Measurements from ENCODE around the gene NLGN1.

Gene NLGN1

DNA sequence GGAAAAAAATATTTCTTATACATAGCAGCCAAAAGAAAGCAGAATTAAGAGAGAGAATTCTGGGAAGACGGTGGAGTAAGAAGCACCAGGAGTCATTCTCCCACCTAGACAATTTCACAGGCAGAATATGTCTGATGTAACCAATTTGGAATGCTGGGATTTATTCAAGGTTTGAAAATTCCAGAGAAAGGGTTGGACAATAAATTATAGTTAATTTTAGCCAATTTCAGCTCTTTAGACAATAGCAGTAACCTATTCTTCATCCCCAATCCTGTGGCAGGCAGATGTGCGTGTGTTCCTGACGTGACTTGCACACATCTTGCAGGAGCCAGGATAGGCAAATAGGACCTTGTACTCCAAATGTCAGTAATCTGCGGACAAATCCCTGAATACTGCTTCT, 920.6 kb downstream of the NLGN1 start:
- no peak for DNase-seq

GRCh38 chr3:174321548-174321947, 924.0 kb downstream of the NLGN1 start:
- no peak for DNase-seq

- no peak for DNase-seq
Measured at GRCh38 chr3:174322789-174323188, 925.2 kb downstream of the NLGN1 start.

DNA sequence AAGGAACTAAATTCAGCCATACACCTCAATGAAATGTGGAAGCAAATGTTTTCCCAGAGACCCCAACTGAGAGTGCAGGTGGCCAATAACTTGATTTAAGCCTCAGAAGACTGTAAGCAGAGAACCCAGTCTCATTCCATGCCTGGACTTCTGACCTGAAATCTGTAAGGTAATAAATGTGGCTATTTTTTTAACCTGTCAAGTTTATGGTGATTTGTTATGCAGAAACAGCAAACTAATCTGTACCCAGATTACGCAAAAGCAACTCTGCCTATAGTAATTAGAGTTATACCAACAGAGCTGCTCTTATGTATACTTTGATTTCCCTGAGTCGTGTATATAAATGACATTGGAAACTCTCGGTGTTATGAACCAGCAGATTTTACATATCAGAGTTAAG, 927.6 kb downstream of the NLGN1 start:
- no peak for DNase-seq

DNA sequence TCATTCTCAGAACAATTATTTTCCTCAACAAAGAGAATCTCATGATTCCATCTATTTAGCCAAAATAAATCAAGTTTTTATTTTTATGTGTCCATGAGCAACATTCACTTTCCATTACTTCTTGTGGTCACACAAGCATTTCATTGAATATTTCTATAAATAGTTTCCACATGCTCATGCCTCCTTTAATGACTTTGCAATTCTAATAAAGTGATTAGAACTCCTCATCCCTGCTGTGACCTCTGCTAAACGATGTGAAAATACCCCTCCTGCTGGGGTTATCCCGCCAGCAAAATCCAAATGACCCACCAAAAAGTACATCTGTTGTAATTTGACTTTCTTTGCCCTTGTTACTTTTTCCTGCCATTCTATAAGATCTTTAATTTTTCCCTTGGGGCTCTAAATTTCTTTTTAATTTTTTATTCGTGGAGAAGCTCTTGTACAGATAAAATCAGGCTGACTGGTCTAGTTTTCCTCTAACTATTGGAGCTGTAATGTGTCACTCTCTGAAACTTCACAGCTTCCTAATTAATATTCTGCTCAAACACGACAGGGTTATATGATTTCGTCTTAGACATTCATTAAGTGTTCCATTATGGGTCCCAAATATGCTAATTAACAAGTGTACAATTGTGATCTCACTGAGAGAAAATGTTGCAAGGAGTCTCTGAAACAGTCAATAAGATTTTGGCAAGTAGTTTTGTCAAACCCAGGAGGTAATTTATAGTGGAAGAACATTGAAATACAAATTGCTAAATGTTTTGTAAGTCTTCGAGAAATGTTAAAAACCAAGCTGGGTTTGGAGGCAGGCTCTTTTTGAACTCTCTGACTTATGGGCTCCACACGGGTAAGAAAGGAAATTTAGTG, 928.5 kb downstream of the NLGN1 start:
- DNase-seq, result no peak

GRCh38 chr3:174329321-174329720, 931.8 kb downstream of the NLGN1 start:
- DNase-seq, result no peak

DNA sequence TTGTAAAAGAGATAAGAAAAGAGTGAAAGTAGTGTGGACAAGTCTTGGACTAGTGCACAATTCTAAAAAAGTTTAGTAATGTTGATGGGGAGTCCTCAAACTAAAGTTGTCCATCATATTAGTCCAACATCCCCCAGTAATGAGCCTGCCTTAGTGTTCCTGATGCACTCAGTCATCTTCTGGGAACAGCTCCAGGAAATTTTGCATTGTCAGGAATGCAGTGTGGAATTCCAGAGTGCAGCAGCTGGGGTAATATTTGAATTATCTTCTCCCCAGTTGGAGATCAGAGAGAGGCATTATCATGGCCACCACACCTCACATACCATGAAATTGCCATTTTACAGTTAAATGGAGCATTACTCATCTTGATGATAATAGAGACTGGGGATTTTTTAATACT, 932.8 kb downstream of the NLGN1 start:
- no peak for DNase-seq

DNA sequence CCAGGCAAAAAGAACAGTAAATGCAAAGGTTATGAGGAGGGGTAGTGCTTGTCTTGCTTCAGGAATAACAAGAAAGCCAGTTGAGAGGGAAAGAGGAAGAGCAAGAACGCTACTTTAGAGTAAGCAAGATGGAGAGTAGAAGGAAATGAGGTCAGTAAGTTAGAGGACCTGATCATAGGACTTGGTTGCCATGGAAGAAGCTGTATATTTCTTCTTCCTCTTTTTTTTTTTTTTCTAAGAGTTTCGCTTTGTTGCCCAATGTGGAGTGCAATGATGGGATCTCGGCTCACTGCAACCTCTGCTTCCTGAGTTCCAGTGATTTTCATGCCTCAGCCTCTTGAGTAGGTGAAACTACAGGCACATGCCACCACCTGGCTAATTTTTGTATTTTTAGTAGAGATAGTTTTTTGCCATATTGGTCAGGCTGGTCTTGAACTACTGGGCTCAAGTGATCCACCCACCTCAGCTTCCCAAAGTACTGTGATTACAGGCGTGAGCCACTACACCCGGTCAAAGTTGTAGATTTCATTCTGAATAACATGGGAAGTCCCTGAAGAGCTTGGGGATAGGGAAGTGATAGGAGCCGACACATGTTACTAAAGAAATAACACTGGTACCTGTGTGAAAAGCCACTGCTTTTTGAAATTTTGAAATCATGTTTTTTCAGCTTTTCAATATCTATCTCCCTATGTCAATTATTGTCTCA, 933.7 kb downstream of the NLGN1 start:
- DNase-seq, result no peak

- DNase-seq, result no peak
Measured at GRCh38 chr3:174332391-174332790, 934.8 kb downstream of the NLGN1 start.

DNA sequence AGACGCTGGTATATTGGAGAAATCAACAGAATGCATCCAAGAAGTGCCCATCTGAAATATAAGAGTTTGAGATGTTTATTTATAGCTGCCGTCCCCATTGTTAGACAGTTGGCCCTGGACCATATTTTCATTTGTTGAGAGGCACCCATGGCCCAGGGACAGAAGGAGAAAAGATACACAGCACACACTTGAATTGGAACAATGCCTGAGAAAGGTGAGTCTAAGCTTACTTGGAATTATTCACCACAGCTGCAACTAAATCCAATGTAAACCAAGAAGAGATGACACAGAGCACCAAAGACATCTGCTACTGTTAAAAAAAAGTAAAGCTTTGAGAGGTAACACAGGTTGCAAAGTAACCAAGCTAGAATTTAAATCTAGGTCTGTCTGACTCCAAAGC, 936.1 kb downstream of the NLGN1 start:
- DNase-seq, result no peak

GRCh38 chr3:174334111-174334510, 936.6 kb downstream of the NLGN1 start:
- no peak for DNase-seq

DNA sequence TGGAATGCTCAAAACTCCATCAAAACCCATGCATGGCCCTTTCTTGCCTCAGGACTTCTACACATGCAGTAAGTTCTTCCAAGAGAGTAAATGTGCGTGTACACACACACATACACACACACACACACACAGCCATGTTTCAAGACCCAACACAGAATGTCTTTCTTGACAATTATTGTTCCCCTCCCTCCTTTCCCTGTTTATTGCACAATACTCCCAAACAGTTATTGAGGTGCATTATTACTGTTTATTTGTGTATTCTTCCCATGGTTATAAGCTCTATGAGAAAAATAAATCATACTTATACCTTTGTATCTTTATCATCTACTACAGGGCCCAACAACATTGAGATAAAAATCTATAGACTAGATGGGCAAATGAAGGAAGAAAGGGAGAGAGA, 937.8 kb downstream of the NLGN1 start:
- DNase-seq, result no peak

DNA sequence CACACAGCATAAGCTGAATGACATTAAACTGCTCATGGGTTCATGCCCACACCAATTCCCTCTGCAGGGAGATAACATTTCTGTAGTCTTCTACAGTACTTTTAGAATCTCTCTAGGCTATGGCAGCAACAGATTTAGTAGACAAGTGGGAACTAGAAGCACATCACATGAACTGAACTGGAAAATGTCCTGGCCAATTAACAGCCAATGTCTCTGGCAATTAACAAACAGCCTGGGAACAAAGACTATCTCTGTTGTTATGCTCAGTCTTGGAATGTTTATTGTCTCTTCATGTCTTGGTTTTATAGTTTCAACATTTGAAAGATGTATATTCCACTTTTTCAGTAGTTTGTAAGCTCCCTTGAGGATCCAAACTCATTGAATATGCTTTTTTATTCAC, 938.4 kb downstream of the NLGN1 start:
- DNase-seq, result no peak
